GM21367 (cell line): ENCODE results near the gene CIART.

Source experiments
- ATAC-seq: cut with Tn5 transposase; IDR thresholded peaks from one replicate; pipeline ENCODE4 v1.9.1; 2021; ENCODE audit not compliant: unreplicated experiment

The CIART gene

GRCh38 chr1:150261367-150261766 lies 21.0 kb upstream of the CIART start:
- no peak for ATAC-seq

- ATAC-seq, result no peak
Measured at GRCh38 chr1:150262388-150263320, 19.7 kb upstream of the CIART start.

GRCh38 chr1:150263549-150263948 lies 18.8 kb upstream of the CIART start:
- ATAC-seq, result no peak

GRCh38 chr1:150267896-150268295 lies 14.5 kb upstream of the CIART start:
- ATAC-seq, result no peak

GRCh38 chr1:150268340-150268704 lies 14.0 kb upstream of the CIART start:
- peak; percentile 17 for ATAC-seq

- peak; percentile 77 for ATAC-seq
Measured at GRCh38 chr1:150268705-150269403, 13.5 kb upstream of the CIART start, which contains the start of gene APH1A. APH1A (minus strand) TSS chr1:150269016; CDS start chr1:150268810, 206 bp downstream.

GRCh38 chr1:150269451-150269850 lies 12.9 kb upstream of the CIART start:
- ATAC-seq, result no peak

- ATAC-seq, result no peak
Measured at GRCh38 chr1:150271291-150271959, 10.9 kb upstream of the CIART start.

- ATAC-seq, result no peak
Measured at GRCh38 chr1:150273311-150273710, 9.0 kb upstream of the CIART start.

- ATAC-seq, result no peak
Measured at GRCh38 chr1:150280138-150280707, 2.1 kb upstream of the CIART start.

- no peak for ATAC-seq
Measured at GRCh38 chr1:150281221-150281757, 1.1 kb upstream of the CIART start.

GRCh38 chr1:150282558-150282958 lies 204 bp downstream of the CIART start:
- ATAC-seq, result no peak

- no peak for ATAC-seq
Measured at GRCh38 chr1:150283260-150283659, 906 bp downstream of the CIART start.

- ATAC-seq, result no peak
Measured at GRCh38 chr1:150288382-150288781, 6.0 kb downstream of the CIART start.

GRCh38 chr1:150288822-150289221 lies 6.5 kb downstream of the CIART start:
- ATAC-seq, result no peak

- ATAC-seq, result peak; percentile 88
Measured at GRCh38 chr1:150293433-150294253, 11.3 kb downstream of the CIART start, which contains the start of gene MRPS21. MRPS21 (plus strand) TSS chr1:150293861; CDS start chr1:150294367, 506 bp downstream.

- no peak for ATAC-seq
Measured at GRCh38 chr1:150295476-150295875, 13.1 kb downstream of the CIART start.

GRCh38 chr1:150299716-150300115 lies 17.4 kb downstream of the CIART start:
- no peak for ATAC-seq

GRCh38 chr1:150302338-150302737 lies 20.0 kb downstream of the CIART start:
- no peak for ATAC-seq

- ATAC-seq, result no peak
Measured at GRCh38 chr1:150302902-150303301, 20.5 kb downstream of the CIART start.
